Thymus (tissue), 11 donors: ENCODE data around the gene OPRM1. TPM values are rescaled to one million over a fixed set of nuclear protein-coding genes. Genes with fewer than 3 reads are reported as not detected.
A peak's percentile ranks its signal among the peaks of the same experiment; 100 is the strongest.

Source experiments
- DNase-seq, 9 donors: peaks; one replicate each; pipeline ENCODE4 v3.0.0-alpha.2; 2013; ENCODE audit warnings: low spot score in 9 of 9, low read depth in 6 of 9, missing footprints in 1 of 9
- H3K27ac ChIP-seq, 2 donors: one replicate each; pipeline ENCODE4 v1.5.1; 2013; ENCODE audit warnings: control low read depth in 1 of 2, low read depth in 1 of 2, low read length in 1 of 2, mild to moderate bottlenecking in 1 of 2, moderate library complexity in 1 of 2
- H3K27me3 ChIP-seq, 2 donors: one replicate each; pipeline ENCODE4 v1.5.1; 2013; ENCODE audit warnings: low read length in 1 of 2; ENCODE audit not compliant: control insufficient read depth in 2 of 2, insufficient read depth in 1 of 2
- H3K36me3 ChIP-seq, 2 donors: one replicate each; pipeline ENCODE4 v1.5.1; 2013; ENCODE audit warnings: low read length in 1 of 2, mild to moderate bottlenecking in 1 of 2, moderate library complexity in 1 of 2; ENCODE audit not compliant: control insufficient read depth in 2 of 2, insufficient read depth in 2 of 2
- H3K4me1 ChIP-seq, 2 donors: one replicate each; pipeline ENCODE4 v1.5.1; 2013; ENCODE audit warnings: low read length in 2 of 2; ENCODE audit not compliant: control insufficient read depth in 2 of 2, insufficient read depth in 2 of 2
- H3K4me3 ChIP-seq, 2 donors: one replicate each; pipeline ENCODE4 v1.5.1; 2013; ENCODE audit warnings: low read length in 2 of 2, control low read depth in 1 of 2, mild to moderate bottlenecking in 1 of 2
- H3K9me3 ChIP-seq, 2 donors: one replicate each; pipeline ENCODE4 v1.5.1; 2013; ENCODE audit warnings: low read length in 1 of 2, mild to moderate bottlenecking in 1 of 2; ENCODE audit not compliant: control insufficient read depth in 2 of 2, insufficient read depth in 1 of 2
- WGBS: extraction: QIAGEN DNeasy Blood & Tissue Kit; methylation state at CpG from one replicate; pipeline ENCODE4 v1.1.7; 2013; 5-methylcytosine and 5-hydroxymethylcytosine counted together
- polyA plus RNA-seq: library from polyadenylated mRNA; stranded (reverse); fragments of 200-250 nt; gene quantifications from one replicate; pipeline ENCODE4 v1.2.3, GENCODE V29; 2013
- total RNA-seq: library from RNA; stranded (reverse); fragments of 120-200 nt; gene quantifications from one replicate; pipeline ENCODE4 v1.2.4, GENCODE V29; 2013
- donor health status: healthy.

OPRM1 gene
- total and polyA plus RNA-seq, 2 donors: 0.02 TPM; not detected in 1

GRCh38 chr6:154222716-154223115, 183.7 kb downstream of the OPRM1 start:
- Histone ChIP-seq H3K27me3 (no peaks in the 10 kb centered on the region), H3K4me1 (peaks cover 9 to 18% of the 10 kb centered on the region in 2 donors), H3K9me3 (no peaks in the 10 kb centered on the region)

GRCh38 chr6:154223296-154223695, 184.3 kb downstream of the OPRM1 start:
- Histone ChIP-seq H3K4me1 (peaks cover 9 to 15% of the 10 kb centered on the region in 2 donors), H3K9me3 (no peaks in the 10 kb centered on the region), H3K27me3 (no peaks in the 10 kb centered on the region), H3K36me3 (peaks cover 13 to 26% of the 10 kb centered on the region in 2 donors), H3K27ac (no peak overlapping the region), H3K4me3 (no peak overlapping the region)
- 96% methylated on average over 2 of the region's 2 CpGs for WGBS
- DNase-seq: no peak

More at GRCh38 chr6:154222716-154223115, 183.7 kb downstream of the OPRM1 start:
- 93% methylated on average over 6 of the region's 6 CpGs for WGBS
- Histone ChIP-seq H3K27ac (no peak overlapping the region), H3K4me3 (no peak overlapping the region), H3K36me3 (peaks cover 13 to 26% of the 10 kb centered on the region in 2 donors)
- no peak for DNase-seq

DNA sequence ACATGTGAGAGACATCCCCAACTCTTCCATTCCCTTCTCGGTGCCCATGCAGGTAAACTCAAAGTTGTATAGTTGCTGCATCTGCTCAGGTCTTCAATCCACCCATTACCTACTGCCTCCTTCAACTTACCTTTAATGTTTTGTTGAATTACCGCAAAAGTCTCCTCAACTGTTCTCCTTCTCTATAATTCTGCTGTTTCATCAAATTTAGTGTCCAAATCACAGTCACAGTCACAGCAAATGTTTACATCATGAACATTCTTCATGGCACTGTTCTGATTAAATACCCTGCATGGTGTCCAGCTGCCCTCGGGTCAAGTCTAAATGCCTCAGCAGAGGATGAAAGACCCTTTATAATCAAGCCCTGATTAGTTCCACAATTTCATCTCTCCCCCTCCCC, 187.4 kb downstream of the OPRM1 start:
- no peaks in the 10 kb centered on the region for H3K9me3 ChIP-seq
- H3K4me1 ChIP-seq: peaks cover 4 to 6% of the 10 kb centered on the region in 2 donors
- H3K27me3 ChIP-seq: no peaks in the 10 kb centered on the region
- 98% methylated on average over 3 of the region's 3 CpGs for WGBS
- no peak overlapping the region for H3K4me3 ChIP-seq
- peaks cover 9 to 13% of the 10 kb centered on the region in 2 donors for H3K36me3 ChIP-seq
- H3K27ac ChIP-seq: no peak overlapping the region
- no peak for DNase-seq

GRCh38 chr6:154227862-154228520, 189.0 kb downstream of the OPRM1 start:
- Histone ChIP-seq H3K27ac (no peak overlapping the region), H3K36me3 (peaks cover under 1 to 4% of the 10 kb centered on the region in 2 donors), H3K9me3 (no peaks in the 10 kb centered on the region), H3K4me1 (peaks cover 5 to 17% of the 10 kb centered on the region in 2 donors), H3K27me3 (no peaks in the 10 kb centered on the region), H3K4me3 (no peak overlapping the region)
- DNase-seq: no peak
- WGBS: 95% methylated on average over 7 of the region's 7 CpGs

- Histone ChIP-seq H3K27me3 (no peaks in the 10 kb centered on the region), H3K27ac (no peak overlapping the region), H3K9me3 (no peaks in the 10 kb centered on the region), H3K4me1 (peaks cover 7 to 20% of the 10 kb centered on the region in 2 donors), H3K36me3 (no peaks in the 10 kb centered on the region), H3K4me3 (no peak overlapping the region)
- 97% methylated on average over 4 of the region's 4 CpGs for WGBS
- no peak for DNase-seq
These were observed 189.5 kb downstream of the OPRM1 start for GRCh38 chr6:154228521-154228905.

GRCh38 chr6:154229786-154230185, 190.7 kb downstream of the OPRM1 start:
- Histone ChIP-seq H3K9me3 (no peaks in the 10 kb centered on the region), H3K36me3 (no peaks in the 10 kb centered on the region), H3K4me3 (no peak overlapping the region), H3K27me3 (no peaks in the 10 kb centered on the region), H3K4me1 (peaks cover 13 to 29% of the 10 kb centered on the region in 2 donors), H3K27ac (no peak overlapping the region)
- 80% methylated on average over 6 of the region's 6 CpGs for whole genome bisulfite sequencing
- peak in 1 of 9 donors; percentile 48 for DNase-seq

DNA sequence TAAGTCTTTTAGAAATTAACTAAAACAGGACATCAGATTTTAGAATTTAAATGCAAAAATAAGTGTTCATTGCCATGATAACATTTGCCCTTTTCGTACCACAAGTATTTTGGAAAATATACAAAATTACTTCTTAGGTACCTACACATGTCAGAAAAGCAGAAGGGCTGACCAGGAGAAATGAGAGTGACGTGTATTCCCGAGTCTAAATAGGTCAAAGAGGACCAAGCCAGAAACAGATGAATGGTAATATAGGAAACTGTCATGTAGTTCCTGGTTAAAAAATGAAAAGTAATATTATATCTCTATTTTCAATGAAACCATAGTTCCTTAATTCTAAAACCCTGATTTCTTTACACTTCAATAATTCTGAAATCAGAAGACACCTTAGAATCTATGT, 191.4 kb downstream of the OPRM1 start:
- peaks cover 13 to 30% of the 10 kb centered on the region in 2 donors for H3K4me1 ChIP-seq
- H3K27me3 ChIP-seq: no peaks in the 10 kb centered on the region
- DNase-seq: no peak
- H3K27ac ChIP-seq: no peak overlapping the region
- no peaks in the 10 kb centered on the region for H3K9me3 ChIP-seq
- WGBS: 94% methylated on average over 3 of the region's 3 CpGs
- H3K4me3 ChIP-seq: no peak overlapping the region
- no peaks in the 10 kb centered on the region for H3K36me3 ChIP-seq

DNA sequence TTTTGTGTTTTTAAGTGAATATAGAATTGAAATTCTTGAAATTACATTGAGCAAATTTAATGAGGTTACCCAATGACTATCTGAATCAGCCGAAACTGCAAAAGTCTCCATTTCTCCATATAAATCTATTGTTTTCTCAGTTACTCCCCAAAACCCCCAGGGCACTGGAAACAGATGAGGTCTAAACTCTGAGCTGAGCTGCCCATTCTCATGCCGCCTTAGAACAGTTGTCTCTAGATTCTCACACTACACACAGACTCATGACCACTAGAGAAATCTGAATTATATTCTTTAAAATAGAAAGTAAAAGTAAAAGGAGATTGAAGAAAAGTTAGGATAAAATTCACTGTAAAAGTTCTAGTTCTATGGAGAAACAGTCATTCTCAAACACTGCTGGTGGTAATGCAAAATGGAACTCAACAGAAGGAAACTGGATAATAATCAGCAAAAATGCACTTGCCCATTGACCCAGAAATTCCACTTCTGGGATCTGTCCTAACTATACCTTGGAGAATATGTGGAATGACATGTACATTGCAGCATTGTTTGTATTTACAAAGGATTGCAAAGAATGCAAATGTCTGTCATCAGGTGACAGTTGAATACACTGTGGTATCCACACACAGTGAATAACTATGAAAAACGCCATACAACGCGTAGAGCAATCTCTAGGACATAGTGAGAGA, 192.0 kb downstream of the OPRM1 start:
- Histone ChIP-seq H3K36me3 (no peaks in the 10 kb centered on the region), H3K27ac (no peak overlapping the region), H3K4me1 (peaks cover 13 to 30% of the 10 kb centered on the region in 2 donors), H3K9me3 (no peaks in the 10 kb centered on the region), H3K27me3 (no peaks in the 10 kb centered on the region), H3K4me3 (no peak overlapping the region)
- 97% methylated on average over 5 of the region's 5 CpGs for WGBS
- no peak for DNase-seq
